ENCODE measurements around the gene SRPX. TPM values are rescaled to one million over a fixed set of nuclear protein-coding genes. Genes with fewer than 3 reads are reported as not detected.

SRPX gene
- total and polyA plus RNA-seq, 2 of the 13 experiments (the other 11 are each of a cell fraction or from before 2014, with no cell fraction given) = 0.30 TPM; not detected in 1

DNA sequence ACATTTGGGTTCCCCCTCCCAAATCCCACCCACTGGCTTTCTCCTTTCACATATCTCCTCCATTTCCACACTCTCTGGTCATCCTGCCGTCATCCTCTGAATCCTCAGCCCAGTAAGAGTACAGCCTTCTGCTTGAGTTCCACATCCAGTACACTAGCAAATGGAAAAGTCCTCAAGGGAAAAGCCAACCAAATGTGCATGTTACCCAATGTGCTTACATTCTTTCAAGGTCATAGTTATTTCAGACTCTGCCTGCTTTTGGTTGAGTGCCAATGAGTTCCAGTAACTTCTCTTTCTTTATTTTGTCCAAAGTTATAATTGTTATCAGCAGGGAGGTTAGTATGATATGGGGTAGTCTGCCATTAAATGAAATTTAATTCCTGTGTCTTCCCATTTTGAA lies 78.1 kb downstream of the SRPX start (continued):
- TF ChIP-seq, protein P1, sequence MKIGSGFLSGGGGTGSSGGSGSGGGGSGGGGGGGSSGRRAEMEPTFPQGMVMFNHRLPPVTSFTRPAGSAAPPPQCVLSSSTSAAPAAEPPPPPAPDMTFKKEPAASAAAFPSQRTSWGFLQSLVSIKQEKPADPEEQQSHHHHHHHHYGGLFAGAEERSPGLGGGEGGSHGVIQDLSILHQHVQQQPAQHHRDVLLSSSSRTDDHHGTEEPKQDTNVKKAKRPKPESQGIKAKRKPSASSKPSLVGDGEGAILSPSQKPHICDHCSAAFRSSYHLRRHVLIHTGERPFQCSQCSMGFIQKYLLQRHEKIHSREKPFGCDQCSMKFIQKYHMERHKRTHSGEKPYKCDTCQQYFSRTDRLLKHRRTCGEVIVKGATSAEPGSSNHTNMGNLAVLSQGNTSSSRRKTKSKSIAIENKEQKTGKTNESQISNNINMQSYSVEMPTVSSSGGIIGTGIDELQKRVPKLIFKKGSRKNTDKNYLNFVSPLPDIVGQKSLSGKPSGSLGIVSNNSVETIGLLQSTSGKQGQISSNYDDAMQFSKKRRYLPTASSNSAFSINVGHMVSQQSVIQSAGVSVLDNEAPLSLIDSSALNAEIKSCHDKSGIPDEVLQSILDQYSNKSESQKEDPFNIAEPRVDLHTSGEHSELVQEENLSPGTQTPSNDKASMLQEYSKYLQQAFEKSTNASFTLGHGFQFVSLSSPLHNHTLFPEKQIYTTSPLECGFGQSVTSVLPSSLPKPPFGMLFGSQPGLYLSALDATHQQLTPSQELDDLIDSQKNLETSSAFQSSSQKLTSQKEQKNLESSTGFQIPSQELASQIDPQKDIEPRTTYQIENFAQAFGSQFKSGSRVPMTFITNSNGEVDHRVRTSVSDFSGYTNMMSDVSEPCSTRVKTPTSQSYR (CRISPR knock-in tag; IDR thresholded peaks at IDR 0.05; ENCODE audit: borderline replicate concordance) = no peak
- TF ChIP-seq ZFAT (CRISPR knock-in tag; conservative IDR thresholded peaks at IDR 0.05) = no peak
- no peak for TF ChIP-seq MIXL1 (CRISPR knock-in tag; IDR thresholded peaks at IDR 0.05)
- no peak for TF ChIP-seq ZNF354B (CRISPR knock-in tag; IDR thresholded peaks at IDR 0.05)
- TF ChIP-seq RBM39 (IDR thresholded peaks at IDR 0.05; ENCODE audit: low read depth, low read length, poor library complexity, severe bottlenecking) = no peak
- TF ChIP-seq ZNF879 (CRISPR knock-in tag; IDR thresholded peaks at IDR 0.05) = no peak
- TF ChIP-seq, protein P2, sequence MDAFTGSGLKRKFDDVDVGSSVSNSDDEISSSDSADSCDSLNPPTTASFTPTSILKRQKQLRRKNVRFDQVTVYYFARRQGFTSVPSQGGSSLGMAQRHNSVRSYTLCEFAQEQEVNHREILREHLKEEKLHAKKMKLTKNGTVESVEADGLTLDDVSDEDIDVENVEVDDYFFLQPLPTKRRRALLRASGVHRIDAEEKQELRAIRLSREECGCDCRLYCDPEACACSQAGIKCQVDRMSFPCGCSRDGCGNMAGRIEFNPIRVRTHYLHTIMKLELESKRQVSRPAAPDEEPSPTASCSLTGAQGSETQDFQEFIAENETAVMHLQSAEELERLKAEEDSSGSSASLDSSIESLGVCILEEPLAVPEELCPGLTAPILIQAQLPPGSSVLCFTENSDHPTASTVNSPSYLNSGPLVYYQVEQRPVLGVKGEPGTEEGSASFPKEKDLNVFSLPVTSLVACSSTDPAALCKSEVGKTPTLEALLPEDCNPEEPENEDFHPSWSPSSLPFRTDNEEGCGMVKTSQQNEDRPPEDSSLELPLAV (CRISPR knock-in tag; conservative IDR thresholded peaks at IDR 0.05; ENCODE audit: low read depth) = no peak
- TF ChIP-seq, protein P3, sequence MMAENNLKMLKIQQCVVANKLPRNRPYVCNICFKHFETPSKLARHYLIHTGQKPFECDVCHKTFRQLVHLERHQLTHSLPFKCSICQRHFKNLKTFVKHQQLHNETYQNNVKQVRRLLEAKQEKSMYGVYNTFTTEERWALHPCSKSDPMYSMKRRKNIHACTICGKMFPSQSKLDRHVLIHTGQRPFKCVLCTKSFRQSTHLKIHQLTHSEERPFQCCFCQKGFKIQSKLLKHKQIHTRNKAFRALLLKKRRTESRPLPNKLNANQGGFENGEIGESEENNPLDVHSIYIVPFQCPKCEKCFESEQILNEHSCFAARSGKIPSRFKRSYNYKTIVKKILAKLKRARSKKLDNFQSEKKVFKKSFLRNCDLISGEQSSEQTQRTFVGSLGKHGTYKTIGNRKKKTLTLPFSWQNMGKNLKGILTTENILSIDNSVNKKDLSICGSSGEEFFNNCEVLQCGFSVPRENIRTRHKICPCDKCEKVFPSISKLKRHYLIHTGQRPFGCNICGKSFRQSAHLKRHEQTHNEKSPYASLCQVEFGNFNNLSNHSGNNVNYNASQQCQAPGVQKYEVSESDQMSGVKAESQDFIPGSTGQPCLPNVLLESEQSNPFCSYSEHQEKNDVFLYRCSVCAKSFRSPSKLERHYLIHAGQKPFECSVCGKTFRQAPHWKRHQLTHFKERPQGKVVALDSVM (CRISPR knock-in tag; IDR thresholded peaks at IDR 0.05) = no peak
